ENCODE results near the gene RASA3. TPM values are rescaled to one million over a fixed set of nuclear protein-coding genes. Genes with fewer than 3 reads are reported as not detected.

Gene RASA3
- total RNA-seq, 1 experiment from 2014 or later, result 18.6 TPM

- TF ChIP-seq ZFX (IDR thresholded peaks at IDR 0.05) (no peak), EZH2 (IDR thresholded peaks at IDR 0.05) (no peak), POLR2AphosphoS5 (IDR thresholded peaks at IDR 0.05; ENCODE audit: low read depth, low read length) (no peak), ZNF274 (IDR thresholded peaks at IDR 0.05; ENCODE audit: low read depth, low read length) (no peak), ELF1 (IDR thresholded peaks at IDR 0.05; ENCODE audit: borderline replicate concordance, low read depth) (no peak), EGR1 (IDR thresholded peaks at IDR 0.05; ENCODE audit: low read depth) (no peak), ZBTB33 (IDR thresholded peaks at IDR 0.05; ENCODE audit: extremely low read depth, insufficient replicate concordance, low read length) (no peak), JUND (IDR thresholded peaks at IDR 0.05) (no peak), CTCF (IDR thresholded peaks at IDR 0.05 in 2 of 3, conservative IDR thresholded peaks at IDR 0.05 in 1 of 3; ENCODE audit: borderline replicate concordance in 1 of 3, insufficient read depth in 1 of 3, low read depth in 2 of 3, low read length in 2 of 3) (no peak), SRF (IDR thresholded peaks at IDR 0.05; ENCODE audit: low read depth) (no peak), SP1 (IDR thresholded peaks at IDR 0.05; ENCODE audit: low read depth) (no peak), YY1 (IDR thresholded peaks at IDR 0.05; ENCODE audit: extremely low read depth, insufficient replicate concordance, low read depth, low read length) (no peak), EZH2phosphoT487 (IDR thresholded peaks at IDR 0.05; ENCODE audit: borderline replicate concordance) (no peak), FOSL1 (IDR thresholded peaks at IDR 0.05; ENCODE audit: low read depth) (no peak), POLR2A (IDR thresholded peaks at IDR 0.05; ENCODE audit: borderline replicate concordance, extremely low read depth, insufficient read depth, insufficient read length) (no peak)
- TF ChIP-seq, protein P1, sequence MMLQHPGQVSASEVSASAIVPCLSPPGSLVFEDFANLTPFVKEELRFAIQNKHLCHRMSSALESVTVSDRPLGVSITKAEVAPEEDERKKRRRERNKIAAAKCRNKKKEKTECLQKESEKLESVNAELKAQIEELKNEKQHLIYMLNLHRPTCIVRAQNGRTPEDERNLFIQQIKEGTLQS (IDR thresholded peaks at IDR 0.05), result no peak
- Histone ChIP-seq H3K36me3 (ENCODE audit: control insufficient read depth in 1 of 2, insufficient read depth in 2 of 2, low read length in 2 of 2) (no peaks in the 10 kb centered on the region; a peak in 1 of 4 replicates), H3K4me3 (replicated peaks in 1 of 2; ENCODE audit: low read depth in 1 of 2, low read length in 2 of 2) (no peak overlapping the region), H3K9me2 (ENCODE audit: insufficient read depth) (no peaks in the 10 kb centered on the region), H3K9ac (ENCODE audit: low read length) (no peak overlapping the region), H3K4me2 (ENCODE audit: low read length) (no peak overlapping the region), H3K9me3 (ENCODE audit: control insufficient read depth in 1 of 2, insufficient read depth in 1 of 2, low read depth in 1 of 2, low read length in 2 of 2) (no peaks in the 10 kb centered on the region), H4K20me1 (ENCODE audit: insufficient read depth) (no peaks in the 10 kb centered on the region), H2AFZ (ENCODE audit: low read depth, low read length, poor library complexity, severe bottlenecking) (no peak overlapping the region), H3K4me1 (ENCODE audit: control insufficient read depth in 1 of 2, insufficient read depth in 2 of 2, low read length in 2 of 2) (peaks cover 8 to 12% of the 10 kb centered on the region in 2 experiments; a peak in 3 of 4 replicates), H3K27ac (ENCODE audit: low read depth, low read length) (no peak overlapping the region), H3K27me3 (ENCODE audit: insufficient read depth, low read length) (no peaks in the 10 kb centered on the region), H3K79me2 (ENCODE audit: insufficient read depth, low read length) (no peaks in the 10 kb centered on the region)
- ATAC-seq (no peak), DNase-seq (ENCODE audit: low read depth, low spot score) (no peak)
- no TSS peak for BruUV-seq (replicated peaks)
- ChIA-PET RAD21 (ENCODE audit: low non-redundant PET in 1 of 2, low total read pairs in 2 of 2, uncharacterized antibody in 2 of 2, unreplicated experiment in 2 of 2) (no interaction called here), CTCF (interaction anchor here (1.2 kb wide), 1 partner anchor 9 kb away, joined by 3 read pairs; no protein-coding TSS in a partner anchor), POLR2A (no interaction called here)
- intact Hi-C loops (cut with micrococcal nuclease), result no loop called here
Observed at GRCh38 chr13:113972451-113973217, 159.8 kb downstream of the RASA3 start.

All from HCT116 (cell line).